Stimulated activated CD4-positive, alpha-beta T cell treated with anti-CD3 and anti-CD28 coated beads, Interleukin-15, amount 100 ng/mL, for 48 hours (primary cell): ENCODE measurements around the gene GALK1.

Experiments
- DNase-seq, 2 donors: peaks; one replicate each; pipeline ENCODE4 v3.0.0-alpha.2; 2020; ENCODE audit warnings: low read depth in 2 of 2

The GALK1 gene

GRCh38 chr17:75749545-75750389 lies 15.2 kb downstream of the GALK1 start:
- DNase-seq, result peak; percentile 81 to 85

- no peak for DNase-seq
These were observed 16.3 kb downstream of the GALK1 start for GRCh38 chr17:75748706-75749105.

DNA sequence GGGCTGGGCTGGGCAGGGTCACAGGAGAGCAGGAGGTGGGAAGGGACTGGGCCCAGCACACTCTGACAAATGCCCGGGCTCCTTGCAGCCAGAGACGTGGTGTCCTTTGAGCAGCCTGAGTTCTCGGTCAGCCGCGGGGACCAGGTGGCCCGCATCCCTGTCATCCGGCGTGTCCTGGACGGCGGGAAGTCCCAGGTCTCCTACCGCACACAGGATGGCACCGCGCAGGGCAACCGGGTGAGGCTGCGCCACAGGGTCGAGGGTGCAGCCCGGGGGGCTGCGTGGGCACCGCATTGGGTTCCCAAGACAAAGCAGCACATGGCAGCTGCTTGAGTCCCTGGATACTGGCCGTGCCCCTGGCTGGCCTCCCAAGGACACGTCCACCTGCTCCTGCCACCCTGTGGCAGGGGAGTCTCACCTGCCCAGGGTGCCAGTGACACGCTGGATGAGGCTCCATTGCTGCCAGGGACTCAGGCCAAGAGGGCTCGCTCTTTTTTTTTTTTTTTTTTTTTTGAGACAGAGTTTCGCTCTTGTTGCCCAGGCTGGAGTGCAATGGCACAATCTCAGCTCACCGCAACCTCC lies 21.3 kb downstream of the GALK1 start:
- no peak for DNase-seq

DNA sequence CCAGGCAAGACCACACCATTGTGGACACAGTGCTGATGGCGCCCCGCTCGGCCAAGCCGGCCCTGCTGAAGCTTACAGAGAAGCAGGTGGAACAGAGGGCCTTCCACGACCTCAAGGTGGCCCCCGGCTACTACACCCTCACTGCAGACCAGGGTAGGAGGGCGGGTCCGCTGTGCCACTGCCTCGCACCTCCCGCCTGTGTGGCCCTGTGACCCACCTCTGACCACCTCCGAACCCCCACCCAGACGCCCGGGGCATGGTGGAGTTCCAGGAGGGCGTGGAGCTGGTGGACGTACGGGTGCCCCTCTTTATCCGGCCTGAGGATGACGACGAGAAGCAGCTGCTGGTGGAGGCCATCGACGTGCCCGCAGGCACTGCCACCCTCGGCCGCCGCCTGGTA lies 22.7 kb downstream of the GALK1 start:
- no peak for DNase-seq

- DNase-seq, result no peak
These were observed 24.3 kb downstream of the GALK1 start for GRCh38 chr17:75740631-75741077.

- no peak for DNase-seq
These were observed 24.8 kb downstream of the GALK1 start for GRCh38 chr17:75740215-75740614.

DNA sequence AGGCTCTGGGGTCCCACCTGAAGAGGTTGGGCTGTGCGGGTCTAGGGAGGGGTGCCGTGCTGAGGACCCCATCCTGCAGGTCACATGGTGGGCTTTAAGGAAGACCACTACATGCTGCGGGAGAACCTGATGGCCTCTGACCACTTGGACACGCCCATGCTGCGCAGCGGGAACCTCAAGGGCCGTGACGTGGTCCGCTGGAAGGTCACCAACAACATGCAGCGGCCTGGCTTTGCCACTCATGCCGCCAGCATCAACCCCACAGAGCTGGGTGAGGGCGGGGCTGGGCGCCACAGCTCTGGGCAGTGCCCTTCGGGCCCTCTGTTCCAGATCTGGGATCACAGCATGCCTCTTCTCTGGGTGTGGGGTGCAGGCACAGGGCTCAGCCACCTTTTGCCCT lies 25.2 kb downstream of the GALK1 start:
- DNase-seq, result no peak

GRCh38 chr17:75739174-75739573 lies 25.8 kb downstream of the GALK1 start:
- no peak for DNase-seq

- DNase-seq, result no peak
These were observed 26.7 kb downstream of the GALK1 start for GRCh38 chr17:75738218-75738802.

DNA sequence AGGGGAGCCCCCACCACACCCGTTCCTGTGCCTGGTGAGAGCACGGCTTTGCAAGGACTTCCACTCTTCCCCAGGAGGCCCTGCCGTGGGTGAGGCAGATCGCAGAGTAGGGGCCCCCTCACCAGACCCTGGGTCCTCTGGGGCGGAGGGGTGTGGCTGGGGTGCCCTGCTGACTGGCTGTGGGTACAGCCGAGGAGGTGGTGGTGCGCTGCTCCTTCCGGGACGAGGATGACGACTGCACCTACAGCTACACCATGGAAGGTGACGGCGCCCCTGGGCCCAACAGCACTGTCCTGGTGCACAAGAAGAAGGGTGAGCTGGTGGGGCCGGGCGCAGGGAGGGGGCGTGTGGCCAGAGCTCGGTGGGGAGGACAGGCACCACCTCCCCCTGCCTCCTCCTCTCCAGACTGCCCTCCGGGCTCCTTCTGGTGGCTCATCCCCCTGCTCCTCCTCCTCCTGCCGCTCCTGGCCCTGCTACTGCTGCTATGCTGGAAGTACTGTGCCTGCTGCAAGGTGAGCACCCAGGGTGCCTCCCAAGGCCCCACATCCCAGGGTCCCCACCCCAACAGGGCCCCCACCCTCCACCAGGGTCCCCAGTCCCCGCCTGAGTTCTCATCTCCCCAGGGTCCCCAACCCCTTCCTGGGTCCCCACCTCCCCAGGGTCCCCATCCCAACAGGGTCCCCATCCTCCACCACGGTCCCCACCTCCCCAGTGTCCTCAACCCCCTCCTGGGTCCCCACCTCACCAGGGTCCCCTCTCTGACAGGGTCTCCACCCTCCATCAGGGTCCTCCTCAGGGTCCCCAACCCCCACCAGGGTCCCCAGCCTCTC lies 27.6 kb downstream of the GALK1 start:
- DNase-seq, result no peak

GRCh38 chr17:75736173-75736835 lies 28.7 kb downstream of the GALK1 start:
- DNase-seq, result no peak

DNA sequence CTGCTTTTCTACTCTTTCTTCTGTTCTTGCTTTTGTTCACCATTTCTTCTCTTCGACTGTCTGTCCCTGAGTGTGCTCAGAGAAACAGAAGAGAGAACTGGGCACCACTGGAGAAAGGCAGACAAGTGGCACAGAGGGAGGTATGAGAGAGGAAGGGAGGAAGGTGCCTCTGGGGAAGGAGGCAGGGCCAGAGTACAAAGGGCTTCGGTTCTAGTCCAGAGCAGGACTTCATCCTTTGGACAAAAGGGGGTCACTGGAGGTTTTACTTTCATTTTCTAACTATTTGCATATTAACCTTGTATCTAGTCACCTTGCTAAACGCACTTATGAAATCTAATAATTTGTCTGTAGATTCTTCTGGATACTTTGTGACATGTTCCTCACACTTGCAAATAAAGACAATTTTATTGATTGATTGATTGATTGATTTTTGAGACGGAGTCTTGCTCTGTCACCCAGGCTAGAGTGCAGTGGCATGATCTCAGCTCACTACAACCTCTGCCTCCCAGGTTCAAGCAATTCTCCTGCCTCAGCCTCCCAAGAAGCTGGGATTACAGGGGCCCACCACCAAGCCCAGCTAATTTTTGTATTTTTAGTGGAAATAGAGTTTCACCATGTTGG lies 30.2 kb downstream of the GALK1 start:
- DNase-seq, result no peak

DNA sequence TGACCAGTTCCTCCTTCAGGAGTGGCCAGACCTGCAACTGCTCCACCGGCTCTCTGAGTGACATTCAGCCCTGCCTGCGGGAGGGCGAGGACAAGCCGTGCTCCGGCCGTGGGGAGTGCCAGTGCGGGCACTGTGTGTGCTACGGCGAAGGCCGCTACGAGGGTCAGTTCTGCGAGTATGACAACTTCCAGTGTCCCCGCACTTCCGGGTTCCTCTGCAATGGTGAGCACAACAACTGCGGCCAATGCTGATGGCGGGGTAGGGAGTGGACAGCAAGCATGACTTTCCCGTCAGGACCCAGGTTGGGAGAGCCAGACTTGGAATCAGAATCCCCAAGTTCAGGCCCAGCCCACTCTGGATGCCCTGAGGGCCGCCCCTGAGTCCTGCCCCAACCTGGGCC lies 31.5 kb downstream of the GALK1 start:
- DNase-seq, result no peak

DNA sequence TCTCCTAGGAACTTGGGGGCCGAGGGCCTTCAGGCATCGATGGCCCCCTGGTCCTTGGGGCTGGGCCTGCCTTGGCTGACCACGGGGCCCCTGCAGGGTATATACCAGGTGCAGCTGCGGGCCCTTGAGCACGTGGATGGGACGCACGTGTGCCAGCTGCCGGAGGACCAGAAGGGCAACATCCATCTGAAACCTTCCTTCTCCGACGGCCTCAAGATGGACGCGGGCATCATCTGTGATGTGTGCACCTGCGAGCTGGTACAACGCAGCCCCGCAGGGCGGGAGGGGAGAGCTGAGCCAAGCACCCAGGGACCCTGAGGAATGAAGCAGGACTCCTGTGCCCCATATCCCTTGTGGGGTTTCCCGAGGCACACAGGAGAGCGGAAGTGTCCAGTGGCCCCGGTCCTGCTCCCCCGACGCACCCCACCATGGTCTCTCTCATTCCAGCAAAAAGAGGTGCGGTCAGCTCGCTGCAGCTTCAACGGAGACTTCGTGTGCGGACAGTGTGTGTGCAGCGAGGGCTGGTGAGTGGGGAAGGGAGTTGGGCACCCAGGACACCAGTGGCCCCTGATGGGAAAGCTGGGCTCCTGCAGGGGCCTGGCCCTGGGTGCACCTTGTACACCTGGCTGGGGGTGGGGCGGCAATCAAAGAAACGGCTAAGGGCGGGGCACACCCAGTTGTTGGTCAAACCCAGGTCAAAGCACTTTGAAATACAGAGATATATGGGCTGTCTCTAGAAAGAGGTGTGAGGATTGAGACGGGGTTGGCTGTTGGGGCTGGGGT lies 33.1 kb downstream of the GALK1 start:
- DNase-seq, result no peak

- no peak for DNase-seq
These were observed 33.8 kb downstream of the GALK1 start for GRCh38 chr17:75731086-75731715.

DNA sequence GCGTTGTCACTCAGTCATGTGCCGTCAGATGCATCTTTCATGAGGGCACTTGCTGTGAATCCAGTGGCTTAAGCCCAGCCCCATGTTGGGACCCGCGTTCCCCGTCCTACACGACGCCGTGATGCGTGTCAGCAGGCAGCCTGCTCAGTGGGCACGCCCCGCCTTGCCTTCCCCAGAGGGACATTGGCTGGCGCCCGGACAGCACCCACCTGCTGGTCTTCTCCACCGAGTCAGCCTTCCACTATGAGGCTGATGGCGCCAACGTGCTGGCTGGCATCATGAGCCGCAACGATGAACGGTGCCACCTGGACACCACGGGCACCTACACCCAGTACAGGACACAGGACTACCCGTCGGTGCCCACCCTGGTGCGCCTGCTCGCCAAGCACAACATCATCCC lies 34.9 kb downstream of the GALK1 start:
- DNase-seq, result no peak

DNA sequence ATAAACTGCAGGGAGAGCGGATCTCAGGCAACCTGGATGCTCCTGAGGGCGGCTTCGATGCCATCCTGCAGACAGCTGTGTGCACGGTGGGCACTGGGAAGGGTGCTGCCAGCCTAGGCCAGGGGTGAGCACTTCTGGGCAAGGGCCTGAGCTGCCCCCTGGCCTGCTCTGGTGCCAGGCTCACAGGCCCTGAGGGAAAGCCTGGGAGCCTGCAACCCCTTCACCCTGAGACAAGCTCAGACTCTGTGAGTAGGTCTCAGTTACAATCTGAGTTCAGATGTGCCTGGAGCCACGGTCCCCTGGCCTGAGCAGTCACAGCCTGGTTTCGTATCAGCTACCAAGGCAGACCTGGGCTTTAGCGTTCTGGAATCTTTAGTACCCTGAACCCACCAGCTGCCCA lies 35.6 kb downstream of the GALK1 start:
- DNase-seq, result no peak

DNA sequence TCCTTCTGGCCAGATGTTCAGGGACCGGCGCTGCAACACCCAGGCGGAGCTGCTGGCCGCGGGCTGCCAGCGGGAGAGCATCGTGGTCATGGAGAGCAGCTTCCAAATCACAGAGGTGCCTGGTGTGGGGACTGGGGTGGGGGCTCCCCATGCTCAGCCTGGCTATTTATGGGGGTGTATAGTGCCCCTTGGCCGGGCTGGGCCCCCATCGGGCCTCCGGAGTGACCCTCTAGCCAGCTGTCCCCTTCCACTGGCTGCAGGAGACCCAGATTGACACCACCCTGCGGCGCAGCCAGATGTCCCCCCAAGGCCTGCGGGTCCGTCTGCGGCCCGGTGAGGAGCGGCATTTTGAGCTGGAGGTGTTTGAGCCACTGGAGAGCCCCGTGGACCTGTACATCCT lies 37.6 kb downstream of the GALK1 start:
- DNase-seq, result no peak

DNA sequence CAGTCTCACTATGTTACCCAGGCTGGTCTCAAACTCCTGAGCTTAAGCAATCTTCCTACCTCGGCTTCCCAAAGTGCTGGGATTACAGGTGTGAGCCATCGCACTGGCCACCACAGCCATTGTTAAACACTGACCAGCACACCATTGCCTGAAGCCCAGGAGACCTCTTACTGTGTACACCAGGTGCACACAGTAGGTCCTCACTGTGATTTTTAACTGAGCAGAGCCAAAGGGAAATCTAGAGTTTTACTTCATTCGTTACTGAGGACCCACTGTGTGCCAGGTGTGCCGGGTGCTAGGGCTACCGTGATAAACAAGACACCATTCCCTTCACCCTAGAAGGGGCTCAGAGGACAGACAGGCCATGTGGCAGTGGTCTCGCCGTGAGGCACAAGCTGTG lies 39.5 kb downstream of the GALK1 start:
- DNase-seq, result no peak
